HCT116 (cell line): ENCODE results near the gene SOS1. TPM values are rescaled to one million over a fixed set of nuclear protein-coding genes. Genes with fewer than 3 reads are reported as not detected.

Experiments
- ATAC-seq: fragments of 200-7000 bp; cut with Tn5 transposase; 2 replicates; pipeline ENCODE4 v1.9.1; 2020; ENCODE audit warnings: mild to moderate bottlenecking, moderate library complexity
- BruUV-seq: library from RNA; stranded (reverse); fragments of 400-500 nt; replicated peaks from 2 replicates; lab custom pipeline; 2021; lab: Mats Ljungman, UMichigan
- CTCF ChIA-PET: fragments of 300-600 bp; sonication (Branson Sonifier 250); formaldehyde crosslinking; loops from one replicate; lab custom pipeline; 2021; ENCODE audit warnings: antibody characterized with exemption; lab: Charles Lee
- POLR2A ChIA-PET: fragments of 300-600, 350-600 bp; sonication (Branson Sonifier 250); formaldehyde crosslinking; loops from one replicate; lab custom pipeline; 2021; ENCODE audit warnings: antibody characterized with exemption; lab: Charles Lee
- RAD21 ChIA-PET, 2 experiments: fragments of 300-600 bp; sonication (Branson Sonifier 250); formaldehyde crosslinking; loops; one replicate each; lab custom pipeline; 2023; ENCODE audit warnings: low total read pairs in 2 of 2; ENCODE audit not compliant: uncharacterized antibody in 2 of 2, unreplicated experiment in 2 of 2, low non-redundant PET in 1 of 2; lab: Charles Lee
- DNase-seq: peaks from one replicate; pipeline ENCODE4 v3.0.0-alpha.2; 2010; ENCODE audit warnings: low read depth, low spot score
- H2AFZ ChIP-seq: fragments of 200-600 bp; shearing (Covaris generic), sonication (generic); 2 replicates; pipeline ENCODE4 v1.6.1; 2017; ENCODE audit warnings: low read depth, mixed run types, mixed read lengths, antibody characterized with exemption, low read length; ENCODE audit not compliant: poor library complexity, severe bottlenecking
- H3K27ac ChIP-seq: 2 replicates; pipeline ENCODE4 v1.5.1; 2012; ENCODE audit warnings: low read depth, low read length
- H3K27me3 ChIP-seq: fragments of 200-600 bp; sonication (generic); 2 replicates; pipeline ENCODE4 v1.6.1; 2016; ENCODE audit warnings: mixed run types, low read length, mixed read lengths; ENCODE audit not compliant: insufficient read depth
- H3K36me3 ChIP-seq, 2 experiments: fragments of 200-500 bp in 1 of 2; fragments of 200-600 bp in 1 of 2; sonication (Bioruptor generic) in 1 of 2; sonication (generic) in 1 of 2; 2 replicates each; pipeline versions ENCODE4 v1.5.1 to v1.6.1; 2014 to 2016; ENCODE audit warnings: low read length in 2 of 2, inconsistent platforms in 1 of 2, mixed read lengths in 1 of 2, mixed run types in 1 of 2; ENCODE audit not compliant: insufficient read depth in 2 of 2, control insufficient read depth in 1 of 2
- H3K4me1 ChIP-seq, 2 experiments: fragments of 200-600 bp in 1 of 2; sonication (generic) in 1 of 2; 2 replicates each; pipeline versions ENCODE4 v1.5.1 to v1.6.1; 2012 to 2017; ENCODE audit warnings: low read length in 2 of 2, inconsistent platforms in 1 of 2, mild to moderate bottlenecking in 1 of 2, mixed read lengths in 1 of 2, mixed run types in 1 of 2, moderate library complexity in 1 of 2; ENCODE audit not compliant: insufficient read depth in 2 of 2, control insufficient read depth in 1 of 2
- H3K4me2 ChIP-seq: fragments of 200-600 bp; sonication (generic); 2 replicates; pipeline ENCODE4 v1.6.1; 2017; ENCODE audit warnings: mixed run types, low read length, mixed read lengths
- H3K4me3 ChIP-seq, 2 experiments: fragments of 200-600 bp in 1 of 2; sonication (generic) in 1 of 2; replicated peaks in 1 of 2; 2 replicates each; pipeline ENCODE4 v1.5.1; 2011 to 2016; ENCODE audit warnings: low read length in 2 of 2, control low read depth in 1 of 2, low read depth in 1 of 2, mild to moderate bottlenecking in 1 of 2, mixed read lengths in 1 of 2, mixed run types in 1 of 2
- H3K79me2 ChIP-seq: fragments of 200-600 bp; sonication (generic); 2 replicates; pipeline ENCODE4 v1.6.1; 2017; ENCODE audit warnings: mild to moderate bottlenecking, mixed run types, low read length, moderate library complexity, mixed read lengths; ENCODE audit not compliant: insufficient read depth
- H3K9ac ChIP-seq: fragments of 200-600 bp; sonication (generic); 2 replicates; pipeline ENCODE4 v1.6.1; 2016; ENCODE audit warnings: low read length, mixed read lengths
- H3K9me2 ChIP-seq: fragments of 200-600 bp; sonication (generic), shearing (Covaris generic); 2 replicates; pipeline ENCODE4 v1.6.1; 2017; ENCODE audit warnings: mixed run types, mild to moderate bottlenecking, moderate library complexity; ENCODE audit not compliant: insufficient read depth
- H3K9me3 ChIP-seq, 2 experiments: fragments of 200-500 bp in 1 of 2; fragments of 200-600 bp in 1 of 2; sonication (Bioruptor generic) in 1 of 2; sonication (generic) in 1 of 2; 2 replicates each; pipeline ENCODE4 v1.6.1; 2014 to 2017; ENCODE audit warnings: low read length in 2 of 2, mixed read lengths in 2 of 2, inconsistent platforms in 1 of 2, low read depth in 1 of 2, mild to moderate bottlenecking in 1 of 2, mixed run types in 1 of 2, moderate library complexity in 1 of 2; ENCODE audit not compliant: control insufficient read depth in 1 of 2, insufficient read depth in 1 of 2
- H4K20me1 ChIP-seq: fragments of 200-600 bp; sonication (generic), shearing (Covaris generic); 2 replicates; pipeline ENCODE4 v1.6.1; 2017; ENCODE audit warnings: mixed run types, mild to moderate bottlenecking, moderate library complexity; ENCODE audit not compliant: insufficient read depth
- ATF3 ChIP-seq: IDR thresholded peaks from 2 replicates; pipeline ENCODE4 v1.6.1; 2012
- CBX3 ChIP-seq: IDR thresholded peaks from 2 replicates; pipeline ENCODE4 v1.6.1; 2012; ENCODE audit warnings: low read depth
- CEBPB ChIP-seq: IDR thresholded peaks from 2 replicates; pipeline ENCODE4 v1.6.1; 2012; ENCODE audit warnings: low read depth
- EZH2 ChIP-seq: fragments of 200-600 bp; sonication (generic); IDR thresholded peaks from 2 replicates; pipeline ENCODE4 v1.6.1; 2017; ENCODE audit warnings: antibody characterized with exemption, mixed run types
- EZH2phosphoT487 ChIP-seq: fragments of 200-600 bp; IDR thresholded peaks from 2 replicates; pipeline ENCODE4 v1.6.1; 2018; ENCODE audit warnings: antibody characterized with exemption, borderline replicate concordance
- FOSL1 ChIP-seq: IDR thresholded peaks from 2 replicates; pipeline ENCODE4 v1.6.1; 2012; ENCODE audit warnings: low read depth
- JUND ChIP-seq: IDR thresholded peaks from 2 replicates; pipeline ENCODE4 v1.6.1; 2012
- POLR2A ChIP-seq: IDR thresholded peaks from 2 replicates; pipeline ENCODE4 v1.7.0; 2011; ENCODE audit warnings: borderline replicate concordance; ENCODE audit not compliant: insufficient read depth, insufficient read length; ENCODE audit errors: extremely low read depth
- POLR2AphosphoS5 ChIP-seq: IDR thresholded peaks from 2 replicates; pipeline ENCODE4 v1.6.1; 2011; ENCODE audit warnings: mild to moderate bottlenecking, low read depth, low read length, moderate library complexity
- RAD21 ChIP-seq: IDR thresholded peaks from 2 replicates; pipeline ENCODE4 v1.6.1; 2012; ENCODE audit warnings: low read depth, mild to moderate bottlenecking
- SP1 ChIP-seq: IDR thresholded peaks from 2 replicates; pipeline ENCODE4 v1.6.1; 2012; ENCODE audit warnings: low read depth
- SRF ChIP-seq: IDR thresholded peaks from 2 replicates; pipeline ENCODE4 v1.6.1; 2012; ENCODE audit warnings: low read depth
- TCF7L2 ChIP-seq: IDR thresholded peaks from 2 replicates; pipeline ENCODE4 v1.7.0; 2011; ENCODE audit warnings: borderline replicate concordance, inconsistent platforms; ENCODE audit not compliant: insufficient read depth, insufficient read length; ENCODE audit errors: extremely low read depth
- YY1 ChIP-seq: IDR thresholded peaks from 2 replicates; pipeline ENCODE4 v1.6.1; 2011; ENCODE audit warnings: low read length, low read depth, moderate library complexity, mild to moderate bottlenecking; ENCODE audit not compliant: insufficient replicate concordance; ENCODE audit errors: extremely low read depth
- ZFX ChIP-seq: fragments of 450-650 bp; IDR thresholded peaks from 2 replicates; pipeline ENCODE4 v1.6.1; 2017
- ZNF274 ChIP-seq: fragments of 200-500 bp; sonication (Bioruptor generic); IDR thresholded peaks from 2 replicates; pipeline ENCODE4 v1.6.1; 2014; ENCODE audit warnings: mild to moderate bottlenecking, low read depth, low read length, inconsistent platforms
- intact Hi-C: fragments of 100-400 bp; cut with micrococcal nuclease; formaldehyde crosslinking; loops from 2 replicates; pipeline ENCODE4 v1.10.0; 2022
- total RNA-seq: library from RNA; stranded (reverse); gene quantifications from one replicate; pipeline ENCODE4 v1.2.1, GENCODE V29; 2021; ENCODE audit not compliant: unreplicated experiment
- TF ChIP-seq, protein P1 (sequence below): IDR thresholded peaks from 2 replicates; pipeline ENCODE4 v1.6.1; 2012; ENCODE audit warnings: low read depth

Gene SOS1
- total RNA-seq, 1 experiment from 2014 or later = 19.4 TPM

GRCh38 chr2:39107156-39107555 is 13.7 kb downstream of the SOS1 start:
- ChIA-PET RAD21 (no interaction called here), CTCF (interaction anchor here (1.6 kb wide), 1 partner anchor 121 kb away, joined by 5 read pairs; no protein-coding TSS in a partner anchor), POLR2A (no interaction called here)
- no peaks in the 10 kb centered on the region for H3K4me1 ChIP-seq
- no peaks in the 10 kb centered on the region for H3K36me3 ChIP-seq
- H3K27ac ChIP-seq = no peak overlapping the region
- no peaks in the 10 kb centered on the region for H3K9me3 ChIP-seq
- 0 out of 2 replicates have a peak, but pooled peaks cover 5% of the 10 kb centered on the region for H4K20me1 ChIP-seq
- DNase-seq (no peak), ATAC-seq (no peak)
- no peak overlapping the region for H3K9ac ChIP-seq
- peaks cover 77% of the 10 kb centered on the region for H3K79me2 ChIP-seq
- intact Hi-C loops = no loop called here
- no peaks in the 10 kb centered on the region for H3K27me3 ChIP-seq
- H3K4me3 ChIP-seq = no peak overlapping the region
- H2AFZ ChIP-seq = no peak overlapping the region
- no TSS peak for BruUV-seq
- TF ChIP-seq POLR2A = no peak
- TF ChIP-seq EZH2phosphoT487 = no peak
- no peak for TF ChIP-seq POLR2AphosphoS5
- TF ChIP-seq CBX3 = no peak
- TF ChIP-seq FOSL1 = no peak
- no peak for TF ChIP-seq SRF
- TF ChIP-seq RAD21 = no peak
- TF ChIP-seq, protein P1, sequence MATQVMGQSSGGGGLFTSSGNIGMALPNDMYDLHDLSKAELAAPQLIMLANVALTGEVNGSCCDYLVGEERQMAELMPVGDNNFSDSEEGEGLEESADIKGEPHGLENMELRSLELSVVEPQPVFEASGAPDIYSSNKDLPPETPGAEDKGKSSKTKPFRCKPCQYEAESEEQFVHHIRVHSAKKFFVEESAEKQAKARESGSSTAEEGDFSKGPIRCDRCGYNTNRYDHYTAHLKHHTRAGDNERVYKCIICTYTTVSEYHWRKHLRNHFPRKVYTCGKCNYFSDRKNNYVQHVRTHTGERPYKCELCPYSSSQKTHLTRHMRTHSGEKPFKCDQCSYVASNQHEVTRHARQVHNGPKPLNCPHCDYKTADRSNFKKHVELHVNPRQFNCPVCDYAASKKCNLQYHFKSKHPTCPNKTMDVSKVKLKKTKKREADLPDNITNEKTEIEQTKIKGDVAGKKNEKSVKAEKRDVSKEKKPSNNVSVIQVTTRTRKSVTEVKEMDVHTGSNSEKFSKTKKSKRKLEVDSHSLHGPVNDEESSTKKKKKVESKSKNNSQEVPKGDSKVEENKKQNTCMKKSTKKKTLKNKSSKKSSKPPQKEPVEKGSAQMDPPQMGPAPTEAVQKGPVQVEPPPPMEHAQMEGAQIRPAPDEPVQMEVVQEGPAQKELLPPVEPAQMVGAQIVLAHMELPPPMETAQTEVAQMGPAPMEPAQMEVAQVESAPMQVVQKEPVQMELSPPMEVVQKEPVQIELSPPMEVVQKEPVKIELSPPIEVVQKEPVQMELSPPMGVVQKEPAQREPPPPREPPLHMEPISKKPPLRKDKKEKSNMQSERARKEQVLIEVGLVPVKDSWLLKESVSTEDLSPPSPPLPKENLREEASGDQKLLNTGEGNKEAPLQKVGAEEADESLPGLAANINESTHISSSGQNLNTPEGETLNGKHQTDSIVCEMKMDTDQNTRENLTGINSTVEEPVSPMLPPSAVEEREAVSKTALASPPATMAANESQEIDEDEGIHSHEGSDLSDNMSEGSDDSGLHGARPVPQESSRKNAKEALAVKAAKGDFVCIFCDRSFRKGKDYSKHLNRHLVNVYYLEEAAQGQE = no peak
- TF ChIP-seq JUND = no peak
- no peak for TF ChIP-seq EZH2
- TF ChIP-seq SP1 = no peak
- no peak for TF ChIP-seq TCF7L2
- TF ChIP-seq CEBPB = no peak
- TF ChIP-seq YY1 = no peak
- TF ChIP-seq ATF3 = no peak
- TF ChIP-seq ZFX = no peak
- no peak for TF ChIP-seq ZNF274
- no peak overlapping the region for H3K4me2 ChIP-seq
- no peaks in the 10 kb centered on the region for H3K9me2 ChIP-seq
